Gastrocnemius medialis (tissue), 4 donors: ENCODE data around the gene ZSWIM4. TPM values are rescaled to one million over a fixed set of nuclear protein-coding genes. Genes with fewer than 3 reads are reported as not detected.
"Not testable (repeated sequence)": the region's sequence is repeated elsewhere in the genome, so short reads cannot be mapped to it uniquely, and the experiment has no call there.

Experiments
- ATAC-seq, 2 donors: fragments of 150-250 bp; one replicate each; pipeline ENCODE4 v1.9.1; 2016
- DNase-seq, 2 donors: peaks; one replicate each; pipeline ENCODE4 v3.0.0-alpha.2; 2019
- H3K27ac ChIP-seq, 4 donors: fragments of 200-600 bp; sonication (generic); 1 replicate in 1 of 4; 2 replicates in 3 of 4; pipeline ENCODE4 v1.5.1; 2016 to 2018; ENCODE audit warnings: mild to moderate bottlenecking in 2 of 4, moderate library complexity in 1 of 4
- H3K27me3 ChIP-seq, 3 donors: fragments of 200-600 bp; sonication (generic) in 2 of 3; 1 replicate in 1 of 3; 2 replicates in 2 of 3; pipeline versions ENCODE4 v1.5.1 to v1.6.0; 2016 to 2019; ENCODE audit warnings: mild to moderate bottlenecking in 1 of 3, moderate library complexity in 1 of 3
- H3K36me3 ChIP-seq, 2 donors: fragments of 200-600 bp; sonication (generic) in 1 of 2; one replicate each; pipeline ENCODE4 v1.5.1; 2017 to 2018
- H3K4me1 ChIP-seq, 2 donors: fragments of 200-600 bp; sonication (generic) in 1 of 2; one replicate each; pipeline ENCODE4 v1.5.1; 2016 to 2017; ENCODE audit warnings: mild to moderate bottlenecking in 2 of 2
- H3K4me3 ChIP-seq, 4 donors: fragments of 200-600 bp; sonication (generic) in 3 of 4; 1 replicate in 1 of 4; 2 replicates in 3 of 4; pipeline ENCODE4 v1.5.1; 2016 to 2019; ENCODE audit warnings: mild to moderate bottlenecking in 2 of 4
- H3K9me3 ChIP-seq, 3 donors: fragments of 200-600 bp; sonication (generic) in 2 of 3; 1 replicate in 1 of 3; 2 replicates in 2 of 3; pipeline ENCODE4 v1.5.1; 2016 to 2019
- CTCF ChIP-seq, 5 experiments: fragments of 450-650 bp in 3 of 5; fragments of 200-600 bp in 2 of 5; sonication (generic) in 2 of 5; IDR thresholded peaks in 4 of 5; conservative IDR thresholded peaks in 1 of 5; 1 replicate in 4 of 5; 2 replicates in 1 of 5; pipeline ENCODE4 v1.5.1; 2016 to 2019; ENCODE audit warnings: antibody characterized with exemption in 5 of 5, mild to moderate bottlenecking in 3 of 5, moderate library complexity in 3 of 5
- POLR2A ChIP-seq, 2 donors: fragments of 450-650 bp; IDR thresholded peaks; one replicate each; pipeline ENCODE4 v1.6.1; 2017; ENCODE audit warnings: antibody characterized with exemption in 2 of 2, mild to moderate bottlenecking in 2 of 2, moderate library complexity in 2 of 2
- in situ Hi-C, 4 donors: fragments of 200-750 bp; cut with MboI; loops; one replicate each; pipeline versions ENCODE4 v1.15.0 to v1.8.0; 2017; ENCODE audit warnings: low sequenced_read_pairs in 4 of 4
- intact Hi-C: fragments of 100-400 bp; cut with DNase I; formaldehyde crosslinking; loops from one replicate; pipeline ENCODE4 v1.15.1; 2023; ENCODE audit warnings: low total_unique reads
- total RNA-seq, 4 donors: library from RNA; depleted of rRNA; stranded (reverse); fragments of >200 nt; gene quantifications; one replicate each; pipeline versions ENCODE4 v1.1.0 to v1.2.3, GENCODE V29; 2016

ZSWIM4 gene
- total RNA-seq = 1 to 10 TPM; 3.9 to 6.3 (median 5.0) TPM

GRCh38 chr19:13794757-13795589 lies at the start of gene ZSWIM4:
TSS of gene ZSWIM4 (plus strand) at chr19:13795443. CDS start at chr19:13795649, 206 bp downstream.
- H3K9me3 ChIP-seq = no peaks in the 10 kb centered on the region
- ATAC-seq (peak; percentile 95 to 96), DNase-seq (peak; percentile 99)
- H3K27ac ChIP-seq = peak within 1 kb of the TSS; percentile 79 to 96 (median 90)
- TF ChIP-seq POLR2A (IDR thresholded peaks at IDR 0.05) (peak; percentile 57 to 84), CTCF (IDR thresholded peaks at IDR 0.05 in 4 of 5, conservative IDR thresholded peaks at IDR 0.05 in 1 of 5) (no peak)
- intact Hi-C loops (loop anchor here (2.0 to 10.0 kb wide), 3 partner anchors 38 to 277 kb away; partner anchors contain the start of genes MISP3 and RFX1), in situ Hi-C loops (loop anchor here in 1 of 4 donors (5.0 kb wide), 1 partner anchor 62 kb away; no protein-coding TSS in a partner anchor)
- peak within 1 kb of the TSS; percentile 64 to 96 (median 78) for H3K4me3 ChIP-seq
- no peaks in the 10 kb centered on the region for H3K36me3 ChIP-seq
- no peaks in the 10 kb centered on the region for H3K27me3 ChIP-seq
- peaks cover 24 to 26% of the 10 kb centered on the region in 2 donors for H3K4me1 ChIP-seq

GRCh38 chr19:13747098-13747453 lies 48.2 kb upstream of the ZSWIM4 start:
- no peaks in the 10 kb centered on the region for H3K9me3 ChIP-seq
- intact Hi-C loops (loop anchor here (1.0 kb wide), 1 partner anchor 16 kb away; no protein-coding TSS in a partner anchor), in situ Hi-C loops (no loop called here)
- H3K4me1 ChIP-seq = peaks cover 12 to 14% of the 10 kb centered on the region in 2 donors
- ATAC-seq (no peak), DNase-seq (no peak)
- H3K27ac ChIP-seq = peak overlapping the region; percentile 86 to 95 (median 90)
- H3K36me3 ChIP-seq = peaks cover 0 to 10% of the 10 kb centered on the region in 2 donors
- H3K27me3 ChIP-seq = no peaks in the 10 kb centered on the region
- no peak for TF ChIP-seq CTCF (IDR thresholded peaks at IDR 0.05 in 4 of 5, conservative IDR thresholded peaks at IDR 0.05 in 1 of 5)
- no peak for TF ChIP-seq POLR2A (IDR thresholded peaks at IDR 0.05)
- H3K4me3 ChIP-seq = peak overlapping the region; percentile 58 to 99 (median 90)

- intact Hi-C loops = loop anchor here (2.0 kb wide), 1 partner anchor 17 kb away; the partner anchor contains the start of gene MRI1
- H3K27me3 ChIP-seq = no peaks in the 10 kb centered on the region
- DNase-seq (no peak), ATAC-seq (peak in 1 of 2 donors; percentile 1)
- peaks cover 12 to 14% of the 10 kb centered on the region in 2 donors for H3K4me1 ChIP-seq
- H3K4me3 ChIP-seq = peak overlapping the region; percentile 58 to 99 (median 90)
- H3K36me3 ChIP-seq = peaks cover 0 to 22% of the 10 kb centered on the region in 2 donors
- in situ Hi-C loops = no loop called here
- no peak for TF ChIP-seq CTCF (IDR thresholded peaks at IDR 0.05 in 4 of 5, conservative IDR thresholded peaks at IDR 0.05 in 1 of 5)
- no peak for TF ChIP-seq POLR2A (IDR thresholded peaks at IDR 0.05)
- H3K9me3 ChIP-seq = no peaks in the 10 kb centered on the region
- H3K27ac ChIP-seq = peak overlapping the region; percentile 86 to 95 (median 90)
These were observed 46.9 kb upstream of the ZSWIM4 start for GRCh38 chr19:13748169-13748828.

- ATAC-seq (no peak), DNase-seq (no peak)
- no peak overlapping the region for H3K4me3 ChIP-seq
- no peak overlapping the region for H3K27ac ChIP-seq
- intact Hi-C loops = no loop called here
- H3K27me3 ChIP-seq = no peaks in the 10 kb centered on the region
- no peaks in the 10 kb centered on the region for H3K9me3 ChIP-seq
- in situ Hi-C loops = no loop called here
- TF ChIP-seq CTCF (IDR thresholded peaks at IDR 0.05 in 4 of 5, conservative IDR thresholded peaks at IDR 0.05 in 1 of 5) (no peak), POLR2A (IDR thresholded peaks at IDR 0.05) (no peak)
- H3K36me3 ChIP-seq = peaks cover 0 to 53% of the 10 kb centered on the region in 2 donors
- peaks cover 12 to 14% of the 10 kb centered on the region in 2 donors for H3K4me1 ChIP-seq
These were observed 43.8 kb upstream of the ZSWIM4 start for GRCh38 chr19:13751436-13751835.

- DNase-seq, intact Hi-C loops, H3K27ac ChIP-seq, H3K27me3 ChIP-seq, H3K4me1 ChIP-seq, H3K9me3 ChIP-seq, ATAC-seq, in situ Hi-C loops, H3K4me3 ChIP-seq: not testable (repeated sequence)
- peaks cover 0 to 74% of the 10 kb centered on the region in 2 donors for H3K36me3 ChIP-seq
These were observed 41.6 kb upstream of the ZSWIM4 start for GRCh38 chr19:13753622-13754021.
